HG03064 (cell line): Measurements from ENCODE around the gene ADGRF3.
"Not testable (repeated sequence)": the region's sequence is repeated elsewhere in the genome, so short reads cannot be mapped to it uniquely, and the experiment has no call there.

ENCODE experiments used
- ATAC-seq: cut with Tn5 transposase; IDR thresholded peaks from one replicate; pipeline ENCODE4 v1.9.1; 2021; ENCODE audit warnings: low read depth; ENCODE audit not compliant: unreplicated experiment

ADGRF3 gene

GRCh38 chr2:26318950-26319349 is 27.6 kb downstream of the ADGRF3 start:
- ATAC-seq: no peak

GRCh38 chr2:26317377-26318105 is 29.0 kb downstream of the ADGRF3 start:
- no peak for ATAC-seq

DNA sequence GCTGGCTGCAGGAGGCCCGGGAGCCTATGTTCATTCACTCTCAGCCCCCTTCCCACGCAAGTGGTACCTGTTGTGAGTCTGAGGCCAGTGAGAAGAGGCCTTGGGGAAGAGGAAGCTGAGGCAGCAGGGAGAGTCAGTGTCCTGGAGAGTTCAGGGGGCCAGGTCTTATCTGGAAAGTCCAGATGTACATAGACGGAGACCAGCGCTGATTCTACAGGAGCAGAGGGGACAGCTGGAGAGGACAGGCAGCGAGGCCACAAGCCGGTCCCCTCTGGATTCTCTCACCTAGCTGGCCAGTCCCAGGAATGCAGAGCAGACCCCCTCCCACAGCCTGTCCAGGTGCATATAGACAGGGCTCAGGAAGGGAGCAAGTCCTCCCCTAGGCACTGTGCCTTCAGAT is 29.7 kb downstream of the ADGRF3 start:
- no peak for ATAC-seq

DNA sequence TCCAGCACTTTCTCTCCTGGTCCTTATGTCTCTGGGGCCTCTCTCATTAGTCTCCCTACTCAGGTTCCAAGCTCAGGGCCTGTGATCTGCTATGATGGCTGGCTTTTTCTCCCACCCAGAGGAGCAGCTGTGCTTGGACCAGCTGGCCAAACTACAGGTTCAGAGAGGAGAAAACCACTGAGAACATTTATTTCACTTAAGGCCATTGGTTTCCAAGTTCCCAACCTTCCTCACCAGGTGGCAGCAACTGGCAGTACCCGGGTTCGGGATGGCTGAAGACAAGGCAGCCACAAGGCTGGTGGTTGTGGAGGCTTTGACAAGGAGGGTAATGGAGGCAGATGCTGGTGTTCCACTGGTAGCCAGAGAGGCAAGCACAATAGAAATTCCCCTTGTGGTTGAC is 30.5 kb downstream of the ADGRF3 start:
- no peak for ATAC-seq

DNA sequence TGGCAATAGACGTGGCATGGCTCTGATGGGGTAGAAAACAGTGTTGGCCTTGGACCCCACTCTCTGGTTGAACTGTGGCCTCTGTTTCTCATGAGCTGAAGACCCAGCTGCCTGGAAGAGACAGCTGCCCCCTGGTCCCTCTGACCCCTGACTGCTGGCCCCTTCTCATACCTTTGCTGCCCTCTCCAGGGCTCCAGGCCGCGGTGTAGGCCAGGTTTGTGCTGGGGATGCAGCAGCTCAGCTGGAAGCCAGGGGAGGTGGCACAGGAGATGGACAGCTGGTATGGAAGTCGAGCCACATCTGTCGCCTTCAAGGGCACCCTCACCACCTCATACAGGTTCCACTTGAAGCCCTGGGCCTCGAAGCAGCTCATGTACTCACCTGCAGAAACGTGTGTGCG is 32.3 kb downstream of the ADGRF3 start:
- ATAC-seq: no peak

DNA sequence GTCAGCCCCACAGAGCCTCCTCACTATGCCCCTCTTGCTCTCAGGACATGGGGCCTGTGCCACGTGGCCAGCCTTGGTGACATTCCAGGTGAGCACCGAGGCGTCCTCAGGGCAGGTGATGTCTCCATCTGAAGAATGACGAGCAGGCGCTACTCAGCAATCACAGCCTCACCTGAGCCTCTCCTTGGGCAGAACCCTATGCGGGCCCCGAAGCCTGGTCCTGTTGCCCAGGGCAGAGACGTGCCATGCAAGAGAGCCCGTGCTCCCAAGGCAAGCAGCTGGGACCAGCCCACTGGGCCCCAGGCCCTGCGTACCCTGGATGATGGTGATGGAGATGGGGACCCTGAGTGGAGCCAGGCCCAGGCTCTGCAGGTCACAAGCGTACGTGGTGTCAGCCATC is 33.1 kb downstream of the ADGRF3 start:
- no peak for ATAC-seq

- ATAC-seq: no peak
Measured at GRCh38 chr2:26312471-26312870, 34.1 kb downstream of the ADGRF3 start.

DNA sequence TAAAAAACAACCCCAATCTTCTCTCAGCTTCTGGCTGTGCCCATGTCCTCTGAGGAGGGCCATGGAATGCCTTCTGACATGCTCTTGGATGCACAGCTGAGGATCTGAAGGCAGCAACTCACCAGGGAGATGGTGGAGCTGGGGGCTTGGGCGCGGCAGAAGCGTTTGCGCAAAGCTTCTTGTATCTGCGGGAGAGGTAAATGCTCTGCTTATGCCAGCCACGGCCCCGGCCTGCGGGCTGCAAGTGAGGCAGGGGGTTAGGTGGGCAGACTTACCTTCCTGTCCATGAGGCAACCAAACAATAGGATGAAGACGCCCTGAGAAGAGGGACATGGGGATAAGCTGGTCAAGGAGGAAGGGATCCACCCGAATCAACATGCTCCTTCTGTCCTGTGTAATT is 36.7 kb downstream of the ADGRF3 start:
- ATAC-seq: no peak

GRCh38 chr2:26305540-26305939 is 41.0 kb downstream of the ADGRF3 start:
- ATAC-seq: no peak

DNA sequence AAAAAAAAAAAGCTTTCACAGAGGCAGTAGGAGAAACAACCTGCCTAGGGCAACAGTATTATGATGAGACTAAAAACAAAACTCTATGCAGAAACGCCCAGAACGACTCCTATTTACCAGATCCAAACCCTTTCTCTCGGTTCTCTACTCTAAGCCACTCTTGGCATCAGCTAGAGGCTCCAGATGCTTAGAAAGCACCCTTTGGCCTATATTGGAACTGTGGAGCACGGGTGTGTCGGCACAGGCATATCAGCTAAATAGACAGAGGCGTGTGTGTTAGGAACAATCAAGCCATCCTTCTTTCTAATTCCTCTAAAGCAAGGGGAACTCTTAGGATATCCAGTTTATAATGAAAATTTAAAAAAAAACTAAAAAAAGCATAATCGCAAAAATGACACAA is 41.5 kb downstream of the ADGRF3 start:
- ATAC-seq: not testable (repeated sequence)

DNA sequence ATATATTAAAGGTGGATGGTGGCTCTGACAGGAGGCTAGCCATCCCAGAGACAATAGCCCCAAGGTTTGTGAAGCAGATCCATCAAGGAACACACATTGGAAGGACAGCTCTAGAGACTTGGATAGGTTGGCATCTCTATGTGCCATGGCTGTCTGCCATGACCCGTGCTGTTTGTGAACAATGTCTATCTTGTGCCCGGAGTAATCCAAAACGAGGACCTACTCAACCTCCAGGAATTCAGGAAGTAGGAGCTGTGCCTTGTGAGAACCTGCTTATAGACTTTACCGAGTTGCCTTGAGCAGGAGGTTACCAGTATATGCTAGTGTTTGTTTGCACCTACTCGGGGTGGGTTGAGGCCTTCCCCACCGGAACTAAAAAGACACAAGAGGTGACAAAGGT is 43.7 kb downstream of the ADGRF3 start:
- no peak for ATAC-seq

- no peak for ATAC-seq
Measured at GRCh38 chr2:26300234-26300925, 46.2 kb downstream of the ADGRF3 start.

DNA sequence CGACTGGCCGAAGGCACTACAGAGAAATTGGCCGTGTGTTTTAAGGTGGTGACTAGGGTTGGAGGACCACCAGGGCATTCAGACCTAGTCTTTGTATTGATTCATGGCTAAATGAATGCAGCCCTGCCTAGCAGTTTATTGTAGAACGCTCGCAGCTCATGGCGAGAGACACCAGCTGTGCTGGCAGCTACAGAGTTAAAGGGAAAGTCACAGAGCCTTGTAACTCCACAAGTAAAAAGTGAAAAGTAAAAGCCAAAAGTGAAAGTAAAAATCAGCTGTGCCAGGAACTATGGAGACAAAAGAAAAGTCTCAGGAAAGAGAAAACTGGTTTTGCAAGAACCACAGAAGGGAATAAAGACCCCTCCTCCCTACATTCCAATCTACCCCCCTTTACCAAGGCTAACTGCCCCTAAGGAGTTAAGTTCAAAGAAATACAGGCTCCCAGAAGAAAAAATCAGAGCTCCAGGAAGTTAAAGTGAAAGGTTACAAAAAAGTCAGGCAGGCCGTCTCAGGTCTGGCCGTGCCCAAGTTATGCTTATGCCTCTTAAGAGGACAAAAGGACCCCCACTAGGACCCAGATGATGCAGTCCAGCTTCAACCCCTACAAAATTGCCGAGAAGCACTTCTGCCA is 47.0 kb downstream of the ADGRF3 start:
- ATAC-seq: no peak

DNA sequence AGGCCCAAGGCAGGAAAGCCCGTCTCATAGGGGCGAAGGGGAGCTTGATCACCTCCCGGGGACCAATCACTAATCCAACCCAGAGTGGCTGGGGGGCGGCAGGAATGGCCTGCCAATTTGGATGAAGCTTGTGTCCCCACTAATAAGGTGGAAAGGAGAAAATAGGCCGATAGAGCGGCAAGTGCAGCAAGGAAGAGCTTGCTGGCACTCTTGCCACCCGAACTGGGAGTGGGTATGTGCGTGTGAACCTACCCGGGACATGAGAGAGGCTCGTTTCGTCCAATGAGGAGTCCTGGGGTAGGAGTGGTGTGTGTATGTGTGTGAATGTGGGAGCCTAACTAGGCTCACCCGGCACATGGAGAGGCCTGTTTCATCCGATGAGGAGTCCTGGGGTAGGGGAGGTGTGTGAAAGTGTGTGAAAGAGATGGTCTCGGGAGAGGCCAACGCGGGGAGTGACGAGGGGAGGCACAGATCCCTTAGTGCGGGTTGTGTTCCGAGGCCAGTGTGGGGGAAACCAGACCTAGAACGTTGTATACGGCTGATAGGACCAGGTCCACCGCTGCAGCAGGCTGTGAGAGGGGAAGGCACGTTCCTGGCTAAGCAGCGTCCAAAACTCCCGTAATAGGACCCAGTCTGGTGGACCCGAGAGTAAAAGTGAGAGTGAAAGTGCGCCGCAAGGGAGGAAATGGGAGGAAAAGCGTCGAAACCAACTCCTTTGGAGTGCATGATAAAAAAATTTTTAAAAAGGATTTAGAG is 47.8 kb downstream of the ADGRF3 start:
- ATAC-seq: no peak

- ATAC-seq: no peak
Measured at GRCh38 chr2:26298286-26298637, 48.3 kb downstream of the ADGRF3 start.

DNA sequence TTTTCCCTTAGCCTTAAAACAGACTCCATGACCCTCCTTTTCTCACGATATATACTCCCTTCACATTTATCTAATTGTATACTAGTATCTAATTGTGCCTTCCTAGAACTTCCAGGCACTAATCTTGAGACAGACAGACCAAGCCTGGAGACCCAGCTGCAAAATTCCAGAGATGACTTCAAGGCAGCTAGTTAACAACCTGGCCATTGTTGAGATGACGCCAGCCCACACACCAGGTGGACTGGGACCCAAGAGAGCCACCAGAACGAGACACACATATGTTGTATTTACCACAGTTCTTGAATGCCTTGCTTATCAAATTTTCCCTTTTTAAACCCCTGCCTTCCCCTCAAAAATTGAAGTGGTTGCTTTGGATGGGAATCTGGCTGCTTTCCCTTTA is 49.5 kb downstream of the ADGRF3 start:
- no peak for ATAC-seq

GRCh38 chr2:26295511-26295910 is 51.1 kb downstream of the ADGRF3 start:
- ATAC-seq: no peak

DNA sequence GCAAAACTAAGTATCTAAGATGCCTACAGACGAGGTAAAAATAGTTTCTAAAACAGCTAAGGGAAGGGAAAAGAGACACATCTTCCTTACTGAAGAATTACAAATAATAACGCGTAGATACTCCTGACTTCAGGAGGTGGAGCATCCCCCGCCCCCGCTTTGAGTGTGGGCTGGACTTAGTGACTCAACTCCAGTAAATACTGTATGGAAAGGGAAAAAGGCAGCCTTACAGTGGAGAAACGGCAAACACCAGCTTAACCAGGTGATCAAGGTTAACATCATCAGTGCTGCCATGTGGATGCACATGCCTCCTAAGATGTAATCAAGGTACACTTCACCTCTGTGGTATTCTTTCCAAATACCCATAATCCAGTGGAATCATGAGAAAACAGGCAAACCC is 53.9 kb downstream of the ADGRF3 start:
- ATAC-seq: no peak

DNA sequence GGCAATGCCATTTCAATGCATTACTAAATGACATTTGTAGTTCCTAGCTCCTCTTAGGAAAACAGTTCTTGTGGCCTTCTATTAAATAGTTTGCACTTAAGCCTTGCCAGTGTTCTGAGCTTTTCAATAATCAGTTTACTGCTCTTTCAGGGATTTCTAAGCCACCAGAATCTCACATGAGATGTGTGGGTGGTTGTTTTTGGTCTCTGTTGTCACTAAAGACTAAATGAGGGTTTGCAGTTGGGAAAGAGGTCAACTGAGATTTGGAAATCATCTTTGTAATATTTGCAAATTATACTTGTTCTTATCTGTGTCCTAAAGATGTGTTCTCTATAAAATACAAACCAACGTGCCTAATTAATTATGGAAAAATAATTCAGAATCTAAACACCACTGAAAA is 56.6 kb downstream of the ADGRF3 start:
- ATAC-seq: no peak

- no peak for ATAC-seq
Measured at GRCh38 chr2:26285931-26286330, 60.7 kb downstream of the ADGRF3 start.

GRCh38 chr2:26284132-26284531 is 62.5 kb downstream of the ADGRF3 start:
- no peak for ATAC-seq
